NCI-H345 (cell line): ENCODE data around the gene KCTD21.

Experiments
- DNase-seq: peaks from one replicate; lab custom pipeline; 2025; lab: John Stamatoyannopoulos, UW

Gene KCTD21

DNA sequence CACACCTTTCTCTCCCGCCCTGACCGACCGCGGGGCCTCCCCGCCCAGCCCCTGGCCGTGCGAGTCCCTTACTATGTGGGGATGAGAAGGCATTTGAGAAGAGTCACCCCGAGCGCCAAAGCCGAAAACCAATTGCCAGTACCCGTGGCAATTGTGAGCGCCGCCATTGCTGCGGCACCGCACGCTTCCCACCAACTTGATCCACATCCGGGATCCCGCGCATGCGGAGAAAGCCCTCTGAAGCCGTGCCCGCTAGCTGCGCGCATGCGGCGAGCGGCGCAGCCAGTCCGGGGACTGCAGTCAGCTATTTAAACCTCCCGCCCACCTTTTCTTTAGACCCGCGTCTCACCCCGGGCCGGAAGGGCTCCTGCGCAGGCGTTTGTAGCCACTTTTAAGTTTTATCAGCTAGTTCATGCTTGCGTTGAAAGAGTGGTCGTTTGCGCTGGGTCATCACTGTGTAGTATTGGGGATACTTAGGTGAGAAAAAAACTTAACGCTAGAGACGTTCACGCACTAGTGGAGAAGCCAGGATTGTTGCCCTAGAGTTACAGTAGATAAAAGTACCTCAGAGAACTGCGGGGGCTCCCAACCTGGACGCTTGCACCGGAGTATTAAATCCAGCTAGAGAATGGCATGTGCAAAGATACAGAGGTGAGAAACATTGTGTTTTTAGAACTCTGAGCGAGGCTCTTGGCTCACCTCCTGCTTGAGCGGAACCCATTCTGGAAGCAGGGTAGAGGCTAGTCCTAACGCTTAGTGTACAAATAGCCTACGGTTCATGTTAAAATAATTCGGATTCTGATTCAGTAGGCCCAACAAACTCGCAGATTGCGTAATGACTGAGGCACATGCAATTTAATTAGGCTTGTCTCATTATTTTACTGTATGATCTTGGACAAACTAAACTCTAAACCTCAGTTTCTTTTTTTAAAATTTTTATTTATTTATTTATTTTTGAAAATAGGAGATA is 48.7 kb downstream of the KCTD21 start, which contains the start of gene ALG8:
Gene ALG8, minus strand, starts transcription at position 205 of the 970 bp plus-strand sequence. Its CDS starts 38 bp downstream, at position 167.
- DNase-seq: peak; percentile 97

DNA sequence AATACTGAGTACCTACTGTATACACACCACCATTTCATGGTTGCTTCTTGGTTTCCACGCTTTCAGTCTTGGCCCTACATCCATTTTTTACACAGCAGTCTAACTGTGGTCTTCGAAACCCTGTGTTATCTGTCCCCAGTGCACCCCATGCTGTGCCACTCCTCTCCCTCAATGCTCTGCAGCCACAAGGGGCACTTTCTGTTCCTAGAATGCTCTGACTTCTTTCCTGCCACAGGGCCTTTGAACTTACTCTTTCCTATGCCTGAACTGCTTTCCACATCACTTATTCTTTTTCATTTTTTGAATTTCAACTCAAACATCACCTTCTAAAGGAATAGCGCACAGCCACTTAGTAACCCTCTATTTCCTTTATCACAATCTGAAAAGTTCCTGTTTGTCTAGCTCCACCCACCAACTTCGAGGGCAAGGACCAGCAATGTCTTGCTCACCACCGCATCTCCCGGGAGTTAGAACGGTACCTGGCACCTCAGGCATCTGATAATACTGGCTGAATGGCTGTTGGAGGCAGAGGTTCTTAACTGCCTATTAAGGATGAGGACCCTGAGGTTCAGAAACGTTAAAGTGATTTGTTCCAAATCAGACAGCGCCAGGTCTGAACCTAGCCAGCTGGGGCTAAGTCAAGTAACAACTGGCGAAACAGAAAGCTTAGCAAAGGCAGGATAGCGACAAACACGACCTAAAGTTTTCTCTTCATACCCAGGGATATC is 49.6 kb downstream of the KCTD21 start:
- no peak for DNase-seq

DNA sequence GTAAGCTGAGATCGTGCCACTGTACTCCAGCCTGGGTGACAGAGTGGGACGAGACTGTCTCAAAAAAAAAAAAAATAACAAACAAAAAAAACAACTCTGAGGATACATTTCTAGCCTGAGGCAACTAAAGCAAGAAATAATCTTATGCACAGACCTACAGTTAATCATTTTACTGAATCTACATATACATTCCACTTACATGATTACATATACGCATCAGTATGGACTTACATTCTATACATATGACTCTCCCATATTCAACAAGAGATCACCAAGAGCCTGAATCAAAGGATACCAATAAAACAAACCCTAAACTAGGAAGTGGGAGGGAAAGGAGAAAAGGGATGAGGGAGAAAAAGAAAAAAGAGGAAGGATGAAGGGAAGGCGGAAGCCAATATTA is 50.1 kb downstream of the KCTD21 start:
- no peak for DNase-seq

DNA sequence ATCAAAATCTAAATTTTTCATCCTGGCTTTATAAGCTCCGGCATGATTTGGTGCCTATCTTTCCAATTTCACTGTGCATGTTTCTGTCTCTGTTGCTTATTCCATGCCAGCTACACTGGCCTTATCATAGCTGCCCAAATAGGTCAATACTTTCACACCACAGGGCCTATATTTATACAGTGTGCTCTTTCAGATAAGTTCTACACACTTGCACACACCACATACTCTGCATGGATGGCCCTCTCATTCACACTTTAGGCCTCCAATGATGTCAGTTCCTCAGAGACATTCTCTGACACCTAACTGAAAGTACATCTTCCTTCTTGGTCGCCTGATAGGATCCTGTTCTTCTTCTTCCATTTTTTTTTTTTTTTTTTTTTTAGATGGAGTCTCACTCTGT is 56.0 kb downstream of the KCTD21 start:
- DNase-seq: no peak

DNA sequence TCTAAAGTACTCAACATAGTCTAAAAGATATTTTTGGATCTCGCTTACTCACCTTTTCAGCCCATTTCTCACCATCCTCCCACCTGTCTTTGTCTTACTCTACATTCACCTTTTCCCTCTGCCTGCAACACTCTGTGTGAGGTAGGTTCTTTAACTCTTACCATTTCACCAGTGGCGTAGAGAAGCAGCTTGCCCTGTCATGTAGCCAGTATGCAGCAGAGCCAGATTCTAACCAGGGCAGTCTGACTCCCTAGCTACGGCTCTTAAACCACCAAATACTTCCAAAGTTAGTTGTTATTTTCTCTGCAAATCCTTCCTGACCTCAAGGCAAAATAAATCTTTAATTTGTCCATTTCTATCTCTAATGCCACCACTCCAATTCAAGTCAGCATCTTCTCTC is 56.5 kb downstream of the KCTD21 start:
- DNase-seq: no peak

DNA sequence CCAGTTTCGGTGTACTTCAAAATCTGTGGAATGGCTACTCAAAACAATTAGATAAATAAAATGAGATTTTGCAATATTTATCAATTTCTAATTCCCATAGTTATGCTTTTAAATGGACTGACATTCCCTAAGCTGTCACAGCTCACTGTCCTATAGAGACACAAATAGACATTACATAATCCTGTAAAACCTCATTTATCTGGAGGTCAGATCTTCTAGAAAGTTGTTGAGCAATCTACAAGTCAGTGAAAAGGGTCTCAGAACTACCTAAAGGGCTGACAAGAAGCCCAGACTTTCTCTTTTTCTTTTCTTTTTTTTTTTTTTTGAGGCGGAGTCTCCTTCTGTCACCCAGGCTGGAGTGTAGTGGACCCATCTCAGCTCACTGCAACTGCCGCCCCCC is 61.0 kb downstream of the KCTD21 start:
- DNase-seq: no peak
